Natural killer cell treated with Interleukin-12 subunit alpha and Interleukin-12 subunit beta and Interleukin-15 and Interleukin-18, amount 100 ng/mL, for 72 hours (primary cell): Measurements from ENCODE around the gene GUK1. TPM values are rescaled to one million over a fixed set of nuclear protein-coding genes. Genes with fewer than 3 reads are reported as not detected.
A peak's percentile ranks its signal among the peaks of the same experiment; 100 is the strongest.

Experiments
- ATAC-seq, 2 donors: fragments of 150-1000 bp; cut with Tn5 transposase in 1 of 2; sonication (Bioruptor Pico), chemical (Tn5 transposase) in 1 of 2; 2 replicates each; pipeline ENCODE4 v1.10.0; 2021
- DNase-seq: peaks from one replicate; pipeline ENCODE4 v3.0.0; 2022; ENCODE audit warnings: low spot score
- H3K27ac Mint-ChIP-seq, 2 donors: 1 replicate in 1 of 2; 2 replicates in 1 of 2; pipeline ENCODE4 v1.8.0; 2022; ENCODE audit warnings: mixed read lengths in 2 of 2, mild to moderate bottlenecking in 1 of 2, moderate library complexity in 1 of 2
- H3K27me3 Mint-ChIP-seq, 2 donors: 1 replicate in 1 of 2; 2 replicates in 1 of 2; pipeline ENCODE4 v1.8.0; 2022; ENCODE audit warnings: mixed read lengths in 2 of 2
- H3K36me3 Mint-ChIP-seq: one replicate; pipeline ENCODE4 v1.8.0; 2022; ENCODE audit warnings: mixed read lengths
- H3K4me1 Mint-ChIP-seq, 2 donors: 1 replicate in 1 of 2; 2 replicates in 1 of 2; pipeline ENCODE4 v1.8.0; 2022; ENCODE audit warnings: low read depth in 2 of 2, mixed read lengths in 2 of 2, mild to moderate bottlenecking in 1 of 2
- H3K4me3 Mint-ChIP-seq: one replicate; pipeline ENCODE4 v1.8.0; 2022; ENCODE audit warnings: mixed read lengths
- H3K9me3 Mint-ChIP-seq: 2 replicates; pipeline ENCODE4 v1.8.0; 2022; ENCODE audit warnings: mixed read lengths
- total RNA-seq, 2 donors: library from RNA; stranded (reverse); gene quantifications; one replicate each; pipeline ENCODE4 v1.2.3, GENCODE V29; 2022

Gene GUK1
- total RNA-seq, 2 donors from 2014 or later = 296 to 329 TPM

DNA sequence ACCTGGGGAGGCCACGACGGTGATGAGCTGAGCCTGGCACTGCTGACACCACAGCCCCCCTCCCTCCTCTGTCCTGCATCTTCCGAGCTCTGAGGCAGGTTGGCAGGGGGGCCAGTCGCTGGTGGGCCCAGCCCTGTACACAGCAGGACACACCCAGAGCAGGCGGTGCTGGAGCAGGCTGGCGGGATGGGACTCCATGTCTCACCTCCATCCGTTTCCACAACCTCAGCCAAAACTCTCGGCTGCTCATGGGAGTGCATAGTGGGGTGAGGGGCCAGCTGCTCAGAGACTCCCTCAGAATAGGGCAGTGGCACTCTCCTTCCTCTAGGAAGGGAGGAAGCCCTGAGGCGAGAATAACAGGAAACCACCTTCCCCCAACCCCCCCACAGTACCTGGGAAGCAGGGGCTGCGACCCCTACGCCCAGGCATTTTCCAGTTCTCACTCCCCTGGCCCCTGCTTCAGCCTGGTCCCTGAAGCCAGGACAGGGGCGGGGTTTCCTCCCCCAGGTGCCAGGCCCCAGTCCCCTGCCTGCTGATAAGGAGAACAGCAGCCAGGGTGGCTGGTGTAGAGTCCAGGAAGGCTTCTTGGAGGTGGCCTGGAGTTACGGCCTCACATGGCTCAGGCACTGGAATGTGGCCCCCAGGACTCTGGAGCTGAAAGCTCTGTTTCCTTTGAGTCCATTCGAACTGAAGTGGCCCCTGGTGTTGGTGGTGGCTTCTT, 22.4 kb downstream of the GUK1 start:
- Mint-ChIP-seq H3K27ac (no peak overlapping the region), H3K27me3 (no peaks in the 10 kb centered on the region), H3K4me1 (peaks cover 16 to 20% of the 10 kb centered on the region in 2 donors), H3K4me3 (no peak overlapping the region), H3K36me3 (no peaks in the 10 kb centered on the region), H3K9me3 (no peaks in the 10 kb centered on the region)
- DNase-seq (no peak), ATAC-seq (no peak)

DNA sequence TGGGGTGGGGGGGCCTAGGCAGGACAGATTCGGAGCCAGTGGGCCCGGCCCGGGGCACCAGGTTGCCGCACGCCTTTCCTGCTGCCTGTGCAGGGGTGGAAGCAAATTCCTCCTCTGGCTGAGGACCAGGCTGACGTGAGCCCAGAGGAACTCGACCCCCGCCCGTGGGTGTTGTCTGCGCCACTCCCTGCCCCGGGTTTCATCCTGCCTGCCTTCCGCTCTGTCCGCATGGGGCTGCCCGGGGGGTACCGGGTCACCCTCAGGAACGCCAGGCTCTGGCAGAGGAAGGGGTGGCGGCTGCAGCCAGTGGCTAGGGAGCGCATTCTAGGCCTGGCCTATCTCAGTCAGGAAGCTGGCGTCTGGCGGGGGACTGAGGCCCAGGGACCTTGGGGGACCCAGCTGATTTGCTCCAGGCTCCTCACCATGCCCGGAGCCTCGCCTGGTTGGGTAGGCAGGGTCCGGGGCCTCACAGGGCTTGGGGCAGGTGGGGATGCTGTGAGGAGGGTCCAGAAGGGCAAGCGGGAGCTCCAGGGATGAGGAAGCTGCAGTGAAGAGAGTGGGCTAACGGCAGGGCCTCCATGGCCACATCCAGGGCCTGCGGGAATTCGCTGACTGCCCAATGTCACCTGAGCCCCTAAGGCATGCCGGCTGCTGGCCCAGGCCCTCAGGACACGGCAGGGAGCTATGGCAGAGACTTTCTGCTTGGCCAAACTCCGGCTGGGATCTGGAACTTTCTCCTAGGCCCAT, 23.1 kb downstream of the GUK1 start:
- ATAC-seq (no peak), DNase-seq (no peak)
- Mint-ChIP-seq H3K9me3 (no peaks in the 10 kb centered on the region), H3K27me3 (no peaks in the 10 kb centered on the region), H3K27ac (no peak overlapping the region), H3K4me1 (peaks cover 20 to 26% of the 10 kb centered on the region in 2 donors), H3K4me3 (no peak overlapping the region), H3K36me3 (no peaks in the 10 kb centered on the region)

DNA sequence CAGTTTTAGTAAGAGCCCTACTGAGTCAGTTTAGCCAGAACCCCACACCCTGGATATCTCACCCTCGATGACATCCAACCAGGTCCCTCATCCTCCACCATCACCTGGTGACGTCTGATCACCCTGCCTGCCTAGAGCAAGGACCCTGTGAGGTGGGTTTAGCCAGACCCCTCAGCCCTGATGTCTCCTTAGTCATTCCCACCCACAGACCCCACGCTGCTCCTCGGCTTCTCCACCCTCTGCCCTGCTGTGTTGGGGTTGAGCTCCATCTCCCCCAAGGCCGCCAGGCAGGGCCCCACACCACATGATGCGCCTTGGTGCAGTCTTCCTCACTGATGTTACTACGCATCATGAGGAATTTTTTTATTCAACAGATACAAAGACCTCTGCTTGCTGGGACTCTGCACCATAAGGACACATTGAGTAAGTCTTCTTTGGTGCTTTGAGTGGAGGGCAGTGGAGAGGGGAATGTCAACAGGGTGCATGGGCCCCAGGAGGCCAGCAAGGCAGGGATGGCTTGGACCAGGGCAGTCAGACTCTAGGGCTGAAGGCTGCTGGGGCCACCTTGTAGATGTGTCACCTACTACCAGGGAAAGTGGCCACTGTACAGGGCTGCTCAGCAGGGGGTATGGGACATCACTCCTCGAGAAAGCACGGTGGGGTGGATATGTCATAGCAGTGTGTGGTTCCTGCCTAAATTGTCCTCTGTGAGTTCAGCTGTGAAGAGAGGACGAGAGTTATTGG, 23.9 kb downstream of the GUK1 start:
- Mint-ChIP-seq H3K4me1 (peaks cover 20 to 30% of the 10 kb centered on the region in 2 donors), H3K27me3 (no peaks in the 10 kb centered on the region), H3K4me3 (peak overlapping the region; percentile 89), H3K9me3 (no peaks in the 10 kb centered on the region), H3K36me3 (no peaks in the 10 kb centered on the region), H3K27ac (peak overlapping the region; percentile 60 to 87)
- ATAC-seq (no peak), DNase-seq (no peak)

DNA sequence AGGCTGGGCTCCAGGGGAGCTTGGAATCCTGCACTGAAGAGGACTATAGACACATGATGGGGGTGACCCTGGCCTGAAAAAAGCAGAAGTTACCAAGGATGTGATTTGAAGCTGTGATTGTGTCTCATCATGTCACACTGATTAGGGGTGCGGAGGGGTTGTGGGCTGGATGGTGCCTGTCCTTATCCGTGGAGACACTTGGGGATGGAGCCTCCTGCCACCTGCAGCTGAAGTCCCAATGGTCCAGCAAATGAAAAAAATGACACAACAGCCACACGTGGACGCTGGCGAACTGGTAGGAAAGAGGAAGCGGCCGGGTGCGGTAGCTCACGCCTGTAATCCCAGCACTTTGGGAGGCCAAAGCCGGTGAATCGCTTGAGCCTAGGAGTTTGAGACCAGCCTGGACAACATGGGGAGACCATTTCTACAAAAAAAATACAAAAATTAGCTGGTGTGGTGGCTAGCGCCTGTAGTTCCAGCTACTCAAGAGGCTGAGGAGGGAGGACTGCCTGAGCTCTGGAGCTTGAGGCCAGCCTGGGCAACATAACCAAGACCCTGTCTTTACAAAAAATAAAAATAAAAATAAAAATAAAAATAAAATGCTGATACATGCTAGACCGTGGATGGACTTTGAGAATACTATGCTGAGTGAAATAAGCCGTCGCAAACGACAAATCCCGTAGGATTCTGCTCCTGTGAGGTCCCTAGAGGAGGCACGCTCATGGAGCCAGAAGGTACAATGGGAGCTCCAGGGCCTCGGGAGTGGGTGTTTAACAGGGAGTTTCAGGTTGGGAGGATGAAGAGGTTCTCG, 24.7 kb downstream of the GUK1 start:
- DNase-seq = no peak
- H3K4me3 Mint-ChIP-seq = peak overlapping the region; percentile 89
- no peak for ATAC-seq
- no peaks in the 10 kb centered on the region for H3K9me3 Mint-ChIP-seq
- H3K4me1 Mint-ChIP-seq = peaks cover 20 to 30% of the 10 kb centered on the region in 2 donors
- H3K36me3 Mint-ChIP-seq = no peaks in the 10 kb centered on the region
- H3K27me3 Mint-ChIP-seq = no peaks in the 10 kb centered on the region
- peak overlapping the region; percentile 60 to 87 for H3K27ac Mint-ChIP-seq

DNA sequence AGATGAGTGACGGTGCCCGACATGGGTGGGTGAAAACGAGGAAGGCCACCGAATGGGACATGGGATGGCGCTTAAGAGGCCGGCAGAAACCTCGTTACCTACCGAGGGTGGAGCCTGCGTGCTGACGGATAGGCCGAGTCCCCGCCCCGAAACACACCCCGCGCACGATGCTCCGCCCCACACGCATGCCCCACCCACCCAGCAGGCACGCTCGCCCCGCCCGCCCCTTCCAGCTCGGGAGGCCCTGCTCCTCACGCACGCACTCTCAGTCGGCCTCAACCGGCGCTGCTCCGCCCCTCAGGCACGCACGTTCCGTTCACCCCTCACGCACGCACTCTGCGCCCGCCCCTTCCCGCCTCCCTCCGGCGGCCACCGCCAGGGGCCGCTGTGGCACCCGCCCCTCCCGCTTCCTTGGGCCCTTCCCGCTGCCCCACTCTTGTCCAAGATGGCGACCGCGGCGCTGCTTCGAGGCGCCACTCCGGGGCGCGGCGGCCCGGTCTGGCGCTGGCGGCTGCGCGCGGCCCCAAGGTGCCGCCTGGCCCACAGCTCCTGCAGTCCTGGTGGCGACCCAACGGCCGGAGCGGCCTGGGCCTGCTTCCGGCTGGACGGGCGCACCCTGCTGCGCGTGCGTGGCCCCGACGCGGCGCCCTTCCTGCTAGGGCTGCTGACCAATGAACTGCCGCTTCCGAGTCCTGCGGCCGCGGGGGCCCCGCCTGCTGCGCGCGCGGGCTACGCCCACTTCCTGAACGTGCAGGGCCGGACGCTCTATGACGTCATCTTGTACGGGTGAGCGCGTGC, 25.5 kb downstream of the GUK1 start, which contains the start of gene IBA57:
IBA57 (plus strand) TSS at position 433 of the 798 bp plus-strand sequence; CDS start at position 446, 13 bp downstream.
- Mint-ChIP-seq H3K27me3 (no peaks in the 10 kb centered on the region), H3K36me3 (no peaks in the 10 kb centered on the region)

DNA sequence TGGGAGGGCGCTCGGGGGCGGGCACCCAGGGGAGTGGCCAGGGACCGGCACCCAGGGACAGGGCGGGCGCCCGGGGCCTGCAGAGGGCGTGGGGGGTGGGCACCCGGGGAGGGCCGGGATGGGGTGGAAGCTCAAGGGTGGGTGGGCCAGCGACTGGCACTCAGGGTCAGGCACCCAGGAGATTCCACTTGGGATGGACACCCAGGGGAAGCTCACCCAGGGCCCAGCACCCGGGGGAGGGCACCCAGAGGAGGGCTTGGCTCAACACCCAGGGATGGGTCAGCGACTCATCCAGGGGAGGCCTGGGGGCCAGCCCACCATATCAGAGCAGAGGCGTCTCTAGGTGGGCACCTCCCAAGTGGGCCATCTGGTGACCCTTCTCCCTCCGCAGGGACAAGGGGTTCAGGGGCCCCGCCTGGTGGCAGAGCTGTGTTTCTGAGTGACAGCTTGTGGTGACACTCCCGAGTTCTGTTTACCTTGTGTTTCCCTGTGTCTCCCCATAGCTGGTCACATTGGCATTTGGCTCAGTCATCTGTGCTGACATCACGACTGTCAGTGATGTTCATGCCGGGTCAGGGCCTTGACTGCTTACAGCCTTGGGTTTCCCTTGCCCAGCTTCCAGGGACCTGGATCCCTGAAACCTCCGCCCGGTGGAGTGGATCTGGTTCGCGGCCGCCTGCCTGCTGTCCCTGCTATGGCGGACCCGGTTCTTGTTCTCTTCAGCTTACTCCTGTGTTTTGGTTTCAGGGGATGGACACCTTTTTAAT, 26.3 kb downstream of the GUK1 start:
- no peaks in the 10 kb centered on the region for H3K27me3 Mint-ChIP-seq
- ATAC-seq (no peak), DNase-seq (no peak)
- H3K4me3 Mint-ChIP-seq = peak overlapping the region; percentile 89
- H3K27ac Mint-ChIP-seq = peak overlapping the region; percentile 60 to 87
- no peaks in the 10 kb centered on the region for H3K9me3 Mint-ChIP-seq
- H3K4me1 Mint-ChIP-seq = peaks cover 23 to 30% of the 10 kb centered on the region in 2 donors
- no peaks in the 10 kb centered on the region for H3K36me3 Mint-ChIP-seq

More for the DNA sequence above, 25.5 kb downstream of the GUK1 start, which contains the start of gene IBA57:
- ATAC-seq (peak; percentile 93 to 94), DNase-seq (peak; percentile 100)
- H3K27ac Mint-ChIP-seq = peak within 1 kb of the TSS; percentile 60 to 87
- peaks cover 22 to 30% of the 10 kb centered on the region in 2 donors for H3K4me1 Mint-ChIP-seq
- no peaks in the 10 kb centered on the region for H3K9me3 Mint-ChIP-seq
- peak within 1 kb of the TSS; percentile 89 for H3K4me3 Mint-ChIP-seq

DNA sequence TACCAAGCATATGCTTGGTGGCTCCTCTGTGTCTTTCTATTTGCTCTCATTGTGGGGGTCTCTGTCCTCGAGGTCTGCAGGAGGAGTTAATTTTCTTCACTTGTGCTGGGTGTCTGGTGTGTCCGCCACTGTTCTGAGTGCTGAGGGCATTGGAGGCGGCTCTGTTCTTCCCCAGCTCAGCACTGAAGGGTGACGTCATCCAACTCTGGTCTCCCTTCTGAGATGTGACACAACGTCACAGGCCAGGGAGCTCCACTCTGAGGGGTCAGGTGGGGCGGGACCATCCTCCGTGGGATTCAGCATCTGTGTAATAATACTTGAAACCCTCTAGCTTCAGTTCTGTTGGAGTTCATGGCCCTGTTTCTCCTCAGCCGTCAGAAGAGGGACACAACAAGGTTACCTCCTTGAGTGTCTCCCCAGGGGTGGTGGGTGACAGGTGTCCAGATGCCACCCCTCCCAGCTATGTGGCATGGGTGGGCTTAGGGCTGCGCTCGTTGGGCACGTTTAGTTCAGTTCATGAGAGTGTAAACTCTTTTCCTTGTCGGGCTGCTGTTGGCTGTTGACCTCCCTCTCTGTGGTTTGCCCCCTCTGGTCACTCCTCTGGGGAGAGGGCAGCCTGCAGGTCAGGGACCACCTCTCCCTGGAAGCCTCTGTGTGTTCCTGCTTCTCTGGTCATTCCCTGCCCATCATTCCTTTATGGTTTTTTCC, 28.6 kb downstream of the GUK1 start:
- H3K9me3 Mint-ChIP-seq = no peaks in the 10 kb centered on the region

DNA sequence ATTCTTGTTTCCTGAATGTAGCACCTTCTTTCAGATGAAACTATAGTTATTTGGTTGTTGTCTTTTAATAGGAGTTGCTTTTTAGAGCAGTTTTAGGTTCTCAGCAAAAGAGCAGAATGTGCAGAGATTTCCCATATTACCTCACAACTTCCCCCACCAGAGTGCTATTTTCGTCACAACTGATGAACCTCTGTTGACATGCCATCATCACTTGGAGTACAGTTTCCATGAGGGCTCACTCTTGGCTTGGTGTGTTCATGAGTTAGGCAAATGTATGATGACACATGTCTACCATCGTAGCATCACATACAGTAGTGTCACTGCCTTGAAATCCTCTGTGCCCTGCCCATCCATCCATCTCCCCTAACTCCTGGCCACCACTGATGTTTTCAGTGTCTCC, 29.3 kb downstream of the GUK1 start:
- Mint-ChIP-seq H3K27me3 (no peaks in the 10 kb centered on the region), H3K4me3 (no peak overlapping the region), H3K4me1 (peaks cover 26 to 27% of the 10 kb centered on the region in 2 donors), H3K9me3 (no peaks in the 10 kb centered on the region), H3K27ac (peak overlapping the region in 1 of 2 donors; percentile 40), H3K36me3 (no peaks in the 10 kb centered on the region)
- ATAC-seq = no peak
- DNase-seq = no peak

More for the DNA sequence above, 28.6 kb downstream of the GUK1 start:
- no peaks in the 10 kb centered on the region for H3K36me3 Mint-ChIP-seq
- H3K27ac Mint-ChIP-seq = peak overlapping the region in 1 of 2 donors; percentile 68
- no peaks in the 10 kb centered on the region for H3K27me3 Mint-ChIP-seq
- no peak overlapping the region for H3K4me3 Mint-ChIP-seq
- no peak for ATAC-seq
- peak; percentile 39 for DNase-seq
- peaks cover 30% of the 10 kb centered on the region in 2 donors for H3K4me1 Mint-ChIP-seq

DNA sequence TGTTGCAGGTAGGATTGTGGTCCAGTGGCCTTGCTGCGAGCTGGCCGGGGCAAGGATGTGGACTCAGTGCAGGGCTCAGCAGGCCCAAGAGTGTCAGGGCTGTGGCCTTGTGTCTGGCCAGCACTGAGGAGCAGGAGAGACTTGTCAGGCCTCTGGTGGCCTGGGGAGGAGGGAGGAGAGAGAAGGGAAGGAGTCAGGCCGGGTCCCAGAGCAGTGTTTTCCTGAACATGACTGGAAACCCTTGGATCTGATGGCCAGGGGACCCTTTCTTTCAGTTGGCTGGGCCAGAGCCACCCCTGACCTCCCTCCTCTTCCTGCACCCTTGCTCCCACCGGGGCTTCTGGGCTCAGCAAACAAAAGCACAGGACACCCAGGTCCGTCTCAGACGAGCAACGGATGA, 30.6 kb downstream of the GUK1 start:
- Mint-ChIP-seq H3K27ac (no peak overlapping the region), H3K4me3 (no peak overlapping the region)
- peak; percentile 38 for DNase-seq

DNA sequence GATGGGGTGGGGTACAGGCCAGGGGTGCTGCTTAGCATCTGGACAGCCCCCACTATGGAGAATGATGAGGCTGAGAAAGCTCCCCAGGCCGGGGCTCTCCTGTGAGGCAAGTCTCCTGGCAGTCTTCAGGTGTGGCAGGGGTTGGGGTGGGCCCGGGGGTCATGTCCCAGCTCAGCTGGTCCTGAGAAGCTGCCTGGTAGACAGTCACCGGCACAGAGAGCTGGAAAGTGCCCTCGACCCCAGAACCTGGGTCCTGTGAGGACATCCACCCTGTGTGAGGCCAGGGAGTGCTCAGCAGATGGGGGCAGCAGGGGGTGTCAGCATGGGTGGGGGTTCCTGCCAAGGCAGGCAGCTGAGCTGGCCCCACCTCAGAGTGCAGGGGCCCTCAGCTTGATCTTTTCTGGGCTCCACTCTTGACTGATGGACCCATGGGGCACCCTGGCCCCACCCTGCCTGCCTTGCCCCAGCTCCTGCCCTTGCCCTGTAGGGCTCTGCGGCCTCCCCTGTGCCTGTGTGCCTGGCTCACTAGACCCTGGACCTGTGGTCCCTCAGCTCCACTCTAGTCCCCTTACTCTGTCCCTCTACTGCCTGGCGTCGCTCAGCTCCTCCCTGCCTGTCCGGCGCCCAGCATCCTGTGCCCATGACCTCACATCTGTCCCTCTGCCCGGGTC, 31.3 kb downstream of the GUK1 start:
- Mint-ChIP-seq H3K4me3 (no peak overlapping the region), H3K4me1 (peaks cover 17 to 19% of the 10 kb centered on the region in 2 donors), H3K9me3 (no peaks in the 10 kb centered on the region), H3K36me3 (no peaks in the 10 kb centered on the region), H3K27ac (no peak overlapping the region), H3K27me3 (no peaks in the 10 kb centered on the region)
- ATAC-seq (peak in 1 of 2 donors; percentile 4), DNase-seq (peak; percentile 41)

More for the DNA sequence above, 30.6 kb downstream of the GUK1 start:
- Mint-ChIP-seq H3K36me3 (no peaks in the 10 kb centered on the region), H3K27me3 (no peaks in the 10 kb centered on the region), H3K4me1 (peaks cover 17 to 19% of the 10 kb centered on the region in 2 donors), H3K9me3 (no peaks in the 10 kb centered on the region)
- ATAC-seq = no peak
